Renal cortex interstitium (tissue), 11 donors: ENCODE data around the gene SAG. TPM values are rescaled to one million over a fixed set of nuclear protein-coding genes. Genes with fewer than 3 reads are reported as not detected.
A peak's percentile ranks its signal among the peaks of the same experiment; 100 is the strongest.

ENCODE experiments used
- DNase-seq, 11 donors: peaks; one replicate each; pipeline ENCODE4 v3.0.0-alpha.2; 2013; ENCODE audit warnings: low read depth in 9 of 11, low spot score in 4 of 11; ENCODE audit errors: extremely low read depth in 1 of 11
- polyA plus RNA-seq, 3 donors: library from polyadenylated mRNA; unstranded; fragments of 120-200 nt; gene quantifications; one replicate each; pipeline ENCODE4 v1.2.1, GENCODE V29; 2013; ENCODE audit not compliant: insufficient read length in 3 of 3

Gene SAG
- polyA plus RNA-seq, 3 donors: 0.05 to 0.32 (median 0.09) TPM

GRCh38 chr2:233281992-233282603, 25.5 kb upstream of the SAG start:
- DNase-seq: no peak

- no peak for DNase-seq
Observed at GRCh38 chr2:233285921-233286320, 21.7 kb upstream of the SAG start.

GRCh38 chr2:233287871-233288270, 19.7 kb upstream of the SAG start:
- DNase-seq: no peak

GRCh38 chr2:233288663-233289062, 19.0 kb upstream of the SAG start:
- no peak for DNase-seq

- no peak for DNase-seq
Observed at GRCh38 chr2:233289648-233290047, 18.0 kb upstream of the SAG start.

- no peak for DNase-seq
Observed at GRCh38 chr2:233290051-233290845, 17.4 kb upstream of the SAG start.

GRCh38 chr2:233295891-233296290, 11.7 kb upstream of the SAG start:
- DNase-seq: no peak

- no peak for DNase-seq
Observed at GRCh38 chr2:233297076-233297475, 10.5 kb upstream of the SAG start.

- DNase-seq: no peak
Observed at GRCh38 chr2:233300401-233300800, 7.2 kb upstream of the SAG start.

GRCh38 chr2:233301248-233301647, 6.4 kb upstream of the SAG start:
- no peak for DNase-seq

GRCh38 chr2:233301811-233302210, 5.8 kb upstream of the SAG start:
- no peak for DNase-seq

GRCh38 chr2:233303252-233303651, 4.4 kb upstream of the SAG start:
- DNase-seq: no peak

GRCh38 chr2:233311241-233311926, 3.8 kb downstream of the SAG start:
- no peak for DNase-seq

- DNase-seq: no peak
Observed at GRCh38 chr2:233312874-233313273, 5.3 kb downstream of the SAG start.

GRCh38 chr2:233314180-233314925, 6.7 kb downstream of the SAG start:
- DNase-seq: peak in 3 of 11 donors; percentile 5 to 23 (median 16)

- no peak for DNase-seq
Observed at GRCh38 chr2:233317196-233317943, 9.8 kb downstream of the SAG start.

GRCh38 chr2:233319256-233319655, 11.6 kb downstream of the SAG start:
- no peak for DNase-seq

GRCh38 chr2:233320470-233320869, 12.9 kb downstream of the SAG start:
- no peak for DNase-seq

- no peak for DNase-seq
Observed at GRCh38 chr2:233321166-233321565, 13.6 kb downstream of the SAG start.
